Liver (tissue), 9 donors: ENCODE data around the gene RBM10. TPM values are rescaled to one million over a fixed set of nuclear protein-coding genes. Genes with fewer than 3 reads are reported as not detected.
A peak's percentile ranks its signal among the peaks of the same experiment; 100 is the strongest.

Experiments used
- DNase-seq: peaks from one replicate; pipeline ENCODE4 v3.0.0-alpha.2; 2017; ENCODE audit warnings: low spot score
- H3K27ac ChIP-seq, 2 donors: one replicate each; pipeline ENCODE4 v1.7.0; 2013; ENCODE audit warnings: inconsistent platforms in 2 of 2, low read length in 2 of 2, control low read depth in 1 of 2, low read depth in 1 of 2, mild to moderate bottlenecking in 1 of 2
- H3K27me3 ChIP-seq, 4 donors: one replicate each; pipeline versions ENCODE4 v1.6.1 to v1.7.0; 2013; ENCODE audit warnings: low read length in 3 of 4, inconsistent platforms in 1 of 4, mild to moderate bottlenecking in 1 of 4, moderate library complexity in 1 of 4; ENCODE audit not compliant: control insufficient read depth in 4 of 4, insufficient read depth in 4 of 4
- H3K36me3 ChIP-seq, 4 donors: one replicate each; pipeline versions ENCODE4 v1.6.1 to v1.7.0; 2013; ENCODE audit warnings: low read length in 3 of 4, mild to moderate bottlenecking in 3 of 4, low read depth in 1 of 4, moderate library complexity in 1 of 4; ENCODE audit not compliant: control insufficient read depth in 4 of 4, insufficient read depth in 3 of 4
- H3K4me1 ChIP-seq, 4 donors: one replicate each; pipeline versions ENCODE4 v1.6.1 to v1.7.0; 2013; ENCODE audit warnings: low read length in 3 of 4, mild to moderate bottlenecking in 3 of 4, moderate library complexity in 1 of 4; ENCODE audit not compliant: control insufficient read depth in 4 of 4, insufficient read depth in 4 of 4
- H3K4me3 ChIP-seq, 3 donors: one replicate each; pipeline versions ENCODE4 v1.6.1 to v1.7.0; 2013; ENCODE audit warnings: low read length in 3 of 3, control low read depth in 1 of 3, low read depth in 1 of 3, mild to moderate bottlenecking in 1 of 3
- H3K9ac ChIP-seq, 2 donors: one replicate each; pipeline ENCODE4 v1.7.0; 2013; ENCODE audit warnings: low read length in 2 of 2, mild to moderate bottlenecking in 2 of 2, moderate library complexity in 2 of 2, control low read depth in 1 of 2, low read depth in 1 of 2
- H3K9me3 ChIP-seq, 4 donors: one replicate each; pipeline versions ENCODE4 v1.6.1 to v1.7.0; 2013; ENCODE audit warnings: low read length in 3 of 4; ENCODE audit not compliant: control insufficient read depth in 4 of 4
- EGR1 ChIP-seq, 2 donors: IDR thresholded peaks; 2 replicates each; pipeline ENCODE4 v1.6.1; 2016 to 2018; ENCODE audit warnings: antibody characterized with exemption in 2 of 2, low read depth in 2 of 2
- FOXA1 ChIP-seq: IDR thresholded peaks from 2 replicates; pipeline ENCODE4 v1.6.1; 2016; ENCODE audit warnings: antibody characterized with exemption
- FOXA2 ChIP-seq: IDR thresholded peaks from 2 replicates; pipeline ENCODE4 v1.6.1; 2016; ENCODE audit warnings: antibody characterized with exemption
- GABPA ChIP-seq, 2 donors: IDR thresholded peaks in 1 of 2; conservative IDR thresholded peaks in 1 of 2; 2 replicates each; pipeline ENCODE4 v1.6.1; 2016; ENCODE audit warnings: antibody characterized with exemption in 2 of 2, mild to moderate bottlenecking in 1 of 2, moderate library complexity in 1 of 2
- HNF4A ChIP-seq, 2 donors: conservative IDR thresholded peaks; 2 replicates each; pipeline ENCODE4 v1.6.1; 2016; ENCODE audit warnings: antibody characterized with exemption in 2 of 2, mild to moderate bottlenecking in 2 of 2
- JUND ChIP-seq, 2 donors: IDR thresholded peaks; 2 replicates each; pipeline ENCODE4 v1.6.1; 2016; ENCODE audit warnings: antibody characterized with exemption in 2 of 2
- NR2F2 ChIP-seq: IDR thresholded peaks from 2 replicates; pipeline ENCODE4 v1.6.1; 2016; ENCODE audit warnings: antibody characterized with exemption
- RAD21 ChIP-seq, 2 donors: IDR thresholded peaks; 2 replicates each; pipeline ENCODE4 v1.6.1; 2016; ENCODE audit warnings: antibody characterized with exemption in 2 of 2, mild to moderate bottlenecking in 2 of 2
- RXRA ChIP-seq, 2 donors: IDR thresholded peaks; 2 replicates each; pipeline ENCODE4 v1.6.1; 2017 to 2018; ENCODE audit warnings: antibody characterized with exemption in 2 of 2, mild to moderate bottlenecking in 1 of 2
- SP1 ChIP-seq: IDR thresholded peaks from 2 replicates; pipeline ENCODE4 v1.6.1; 2018; ENCODE audit warnings: antibody characterized with exemption, mild to moderate bottlenecking
- TAF1 ChIP-seq: conservative IDR thresholded peaks from 2 replicates; pipeline ENCODE4 v1.6.1; 2016; ENCODE audit warnings: antibody characterized with exemption, mild to moderate bottlenecking
- WGBS: extraction: QIAGEN DNeasy Blood & Tissue Kit; methylation state at CpG from one replicate; pipeline ENCODE4 v1.1.7; 2013; 5-methylcytosine and 5-hydroxymethylcytosine counted together
- polyA plus RNA-seq, 2 donors: library from polyadenylated mRNA; stranded (reverse) in 1 of 2; unstranded in 1 of 2; fragments of 200-250 nt in 1 of 2; fragments of >200 nt in 1 of 2; fragmentation: Nextera tagmentation in 1 of 2; extraction: Ambion mirVana in 1 of 2; gene quantifications; one replicate each; pipeline versions ENCODE4 v1.2.1 to v1.2.3, GENCODE V29; 2013 to 2015
- total RNA-seq, 2 donors: library from RNA; depleted of rRNA; stranded (reverse); fragments of >200 nt; gene quantifications; one replicate each; pipeline ENCODE4 v1.2.3, GENCODE V29; 2014
- TF ChIP-seq, protein P1 (sequence below): IDR thresholded peaks from 2 replicates; pipeline ENCODE4 v1.6.1; 2016; ENCODE audit warnings: antibody characterized with exemption, mild to moderate bottlenecking
- TF ChIP-seq, protein P2 (sequence below): fragments of 150-350 bp; IDR thresholded peaks from 2 replicates; pipeline ENCODE4 v1.5.1; 2017; ENCODE audit warnings: improper control_type of control experiment, low read depth, low read length; ENCODE audit not compliant: missing input control
- TF ChIP-seq, protein P3 (sequence below): IDR thresholded peaks from 2 replicates; pipeline ENCODE4 v1.6.1; 2016; ENCODE audit warnings: antibody characterized with exemption
- TF ChIP-seq, protein P4 (sequence below): IDR thresholded peaks from 2 replicates; pipeline ENCODE4 v1.6.1; 2016; ENCODE audit warnings: antibody characterized with exemption
- donor health status: healthy.
- donor health status: healthy.
- donor health status: healthy.
- donor health status: healthy.
- donor health status: healthy.

The RBM10 gene
- total and polyA plus RNA-seq, 4 donors, result 8.2 to 26.6 (median 17.5) TPM

DNA sequence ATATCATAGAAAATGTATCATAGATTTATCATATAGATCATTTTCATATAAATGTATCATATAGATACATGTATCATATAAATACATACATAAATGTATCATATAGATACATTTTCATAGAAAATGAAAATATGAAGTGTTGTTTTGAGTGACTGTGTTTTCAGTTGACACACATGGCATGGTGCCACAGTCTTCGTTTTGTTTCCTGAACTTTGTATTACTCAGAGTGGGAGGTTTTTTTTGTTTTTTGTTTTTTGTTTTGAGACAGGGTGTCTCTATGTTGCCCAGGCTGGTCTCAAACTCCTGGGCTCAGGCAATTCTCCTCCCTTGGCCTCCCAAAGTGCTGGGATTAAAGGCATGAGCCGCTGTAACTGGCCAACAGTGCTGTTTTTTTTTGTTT, 3.9 kb downstream of the RBM10 start (continued):
- TF ChIP-seq, protein P1, sequence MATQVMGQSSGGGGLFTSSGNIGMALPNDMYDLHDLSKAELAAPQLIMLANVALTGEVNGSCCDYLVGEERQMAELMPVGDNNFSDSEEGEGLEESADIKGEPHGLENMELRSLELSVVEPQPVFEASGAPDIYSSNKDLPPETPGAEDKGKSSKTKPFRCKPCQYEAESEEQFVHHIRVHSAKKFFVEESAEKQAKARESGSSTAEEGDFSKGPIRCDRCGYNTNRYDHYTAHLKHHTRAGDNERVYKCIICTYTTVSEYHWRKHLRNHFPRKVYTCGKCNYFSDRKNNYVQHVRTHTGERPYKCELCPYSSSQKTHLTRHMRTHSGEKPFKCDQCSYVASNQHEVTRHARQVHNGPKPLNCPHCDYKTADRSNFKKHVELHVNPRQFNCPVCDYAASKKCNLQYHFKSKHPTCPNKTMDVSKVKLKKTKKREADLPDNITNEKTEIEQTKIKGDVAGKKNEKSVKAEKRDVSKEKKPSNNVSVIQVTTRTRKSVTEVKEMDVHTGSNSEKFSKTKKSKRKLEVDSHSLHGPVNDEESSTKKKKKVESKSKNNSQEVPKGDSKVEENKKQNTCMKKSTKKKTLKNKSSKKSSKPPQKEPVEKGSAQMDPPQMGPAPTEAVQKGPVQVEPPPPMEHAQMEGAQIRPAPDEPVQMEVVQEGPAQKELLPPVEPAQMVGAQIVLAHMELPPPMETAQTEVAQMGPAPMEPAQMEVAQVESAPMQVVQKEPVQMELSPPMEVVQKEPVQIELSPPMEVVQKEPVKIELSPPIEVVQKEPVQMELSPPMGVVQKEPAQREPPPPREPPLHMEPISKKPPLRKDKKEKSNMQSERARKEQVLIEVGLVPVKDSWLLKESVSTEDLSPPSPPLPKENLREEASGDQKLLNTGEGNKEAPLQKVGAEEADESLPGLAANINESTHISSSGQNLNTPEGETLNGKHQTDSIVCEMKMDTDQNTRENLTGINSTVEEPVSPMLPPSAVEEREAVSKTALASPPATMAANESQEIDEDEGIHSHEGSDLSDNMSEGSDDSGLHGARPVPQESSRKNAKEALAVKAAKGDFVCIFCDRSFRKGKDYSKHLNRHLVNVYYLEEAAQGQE, result no peak
- TF ChIP-seq NR2F2, result no peak

GRCh38 chrX:47151435-47151834, 6.4 kb downstream of the RBM10 start:
- Histone ChIP-seq H3K27me3 (no peaks in the 10 kb centered on the region), H3K27ac (no peak overlapping the region), H3K4me1 (peaks cover 7 to 18% (median 10%) of the 10 kb centered on the region in 4 donors), H3K9me3 (no peaks in the 10 kb centered on the region), H3K4me3 (no peak overlapping the region), H3K9ac (no peak overlapping the region), H3K36me3 (peaks cover 0 to 2% (median under 1%) of the 10 kb centered on the region in 4 donors)
- DNase-seq, result no peak
- TF ChIP-seq SP1, result no peak
- TF ChIP-seq, protein P2, sequence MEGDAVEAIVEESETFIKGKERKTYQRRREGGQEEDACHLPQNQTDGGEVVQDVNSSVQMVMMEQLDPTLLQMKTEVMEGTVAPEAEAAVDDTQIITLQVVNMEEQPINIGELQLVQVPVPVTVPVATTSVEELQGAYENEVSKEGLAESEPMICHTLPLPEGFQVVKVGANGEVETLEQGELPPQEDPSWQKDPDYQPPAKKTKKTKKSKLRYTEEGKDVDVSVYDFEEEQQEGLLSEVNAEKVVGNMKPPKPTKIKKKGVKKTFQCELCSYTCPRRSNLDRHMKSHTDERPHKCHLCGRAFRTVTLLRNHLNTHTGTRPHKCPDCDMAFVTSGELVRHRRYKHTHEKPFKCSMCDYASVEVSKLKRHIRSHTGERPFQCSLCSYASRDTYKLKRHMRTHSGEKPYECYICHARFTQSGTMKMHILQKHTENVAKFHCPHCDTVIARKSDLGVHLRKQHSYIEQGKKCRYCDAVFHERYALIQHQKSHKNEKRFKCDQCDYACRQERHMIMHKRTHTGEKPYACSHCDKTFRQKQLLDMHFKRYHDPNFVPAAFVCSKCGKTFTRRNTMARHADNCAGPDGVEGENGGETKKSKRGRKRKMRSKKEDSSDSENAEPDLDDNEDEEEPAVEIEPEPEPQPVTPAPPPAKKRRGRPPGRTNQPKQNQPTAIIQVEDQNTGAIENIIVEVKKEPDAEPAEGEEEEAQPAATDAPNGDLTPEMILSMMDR, result no peak
- no peak for TF ChIP-seq RXRA (IDR thresholded peaks at IDR 0.05)
- peak in 1 of 2 donors; percentile 37 for TF ChIP-seq HNF4A (conservative IDR thresholded peaks at IDR 0.05)
- no peak for TF ChIP-seq TAF1
- no peak for TF ChIP-seq FOXA1

GRCh38 chrX:47156611-47157520, 11.8 kb downstream of the RBM10 start:
- WGBS, result 97% methylated on average over 26 of the region's 26 CpGs
- TF ChIP-seq, protein P3, sequence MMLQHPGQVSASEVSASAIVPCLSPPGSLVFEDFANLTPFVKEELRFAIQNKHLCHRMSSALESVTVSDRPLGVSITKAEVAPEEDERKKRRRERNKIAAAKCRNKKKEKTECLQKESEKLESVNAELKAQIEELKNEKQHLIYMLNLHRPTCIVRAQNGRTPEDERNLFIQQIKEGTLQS, result no peak
- TF ChIP-seq NR2F2 (no peak), EGR1 (IDR thresholded peaks at IDR 0.05; ENCODE audit: low read depth in 2 of 2) (no peak), TAF1 (no peak), FOXA2 (no peak), JUND (IDR thresholded peaks at IDR 0.05) (no peak), HNF4A (conservative IDR thresholded peaks at IDR 0.05) (no peak), RAD21 (IDR thresholded peaks at IDR 0.05) (no peak), SP1 (no peak), GABPA (IDR thresholded peaks at IDR 0.05 in 1 of 2, conservative IDR thresholded peaks at IDR 0.05 in 1 of 2) (no peak)
- TF ChIP-seq, protein P4, sequence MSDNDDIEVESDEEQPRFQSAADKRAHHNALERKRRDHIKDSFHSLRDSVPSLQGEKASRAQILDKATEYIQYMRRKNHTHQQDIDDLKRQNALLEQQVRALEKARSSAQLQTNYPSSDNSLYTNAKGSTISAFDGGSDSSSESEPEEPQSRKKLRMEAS, result no peak
- TF ChIP-seq, protein P1, result no peak
- TF ChIP-seq, protein P2, result no peak
- Histone ChIP-seq H3K4me1 (no peaks in the 10 kb centered on the region), H3K27me3 (no peaks in the 10 kb centered on the region), H3K9me3 (no peaks in the 10 kb centered on the region), H3K36me3 (peaks cover 0 to 13% (median 3%) of the 10 kb centered on the region in 4 donors), H3K27ac (no peak overlapping the region), H3K4me3 (no peak overlapping the region), H3K9ac (no peak overlapping the region)
- DNase-seq, result no peak
